ENCODE measurements around the gene ZC3HAV1L. TPM values are rescaled to one million over a fixed set of nuclear protein-coding genes. Genes with fewer than 3 reads are reported as not detected.

Gene ZC3HAV1L
- total and polyA plus RNA-seq, 3 donors from 2014 or later, result 2.5 to 22.6 (median 22.4) TPM

GRCh38 chr7:139054101-139054500 is 18.3 kb upstream of the ZC3HAV1L start:
- intact Hi-C loops (cut with DNase I; ENCODE audit: low total_unique reads), result no loop called here
- no peak overlapping the region for H3K27ac ChIP-seq
- no peaks in the 10 kb centered on the region for H3K36me3 ChIP-seq (ENCODE audit: low read depth, missing control alignments)
- no peak for DNase-seq
- no peak overlapping the region for H3K4me3 ChIP-seq
- WGBS, 2 donors, result 56 to 86% methylated on average over 2 of the region's 2 CpGs
- no peak for TF ChIP-seq CTCF (IDR thresholded peaks at IDR 0.05)
- no peak for TF ChIP-seq POLR2A (IDR thresholded peaks at IDR 0.05)
- H3K9me3 ChIP-seq, result no peaks in the 10 kb centered on the region
- no peaks in the 10 kb centered on the region for H3K27me3 ChIP-seq
- no peaks in the 10 kb centered on the region for H3K4me1 ChIP-seq

GRCh38 chr7:139051655-139052054 is 15.8 kb upstream of the ZC3HAV1L start:
- DNase-seq, result no peak
- no peak overlapping the region for H3K4me3 ChIP-seq
- no peaks in the 10 kb centered on the region for H3K36me3 ChIP-seq (ENCODE audit: low read depth, missing control alignments)
- H3K4me1 ChIP-seq, result no peaks in the 10 kb centered on the region
- no peaks in the 10 kb centered on the region for H3K27me3 ChIP-seq
- intact Hi-C loops (cut with DNase I; ENCODE audit: low total_unique reads), result no loop called here
- no peak overlapping the region for H3K27ac ChIP-seq
- TF ChIP-seq CTCF (IDR thresholded peaks at IDR 0.05) (no peak), POLR2A (IDR thresholded peaks at IDR 0.05) (no peak)
- H3K9me3 ChIP-seq, result no peaks in the 10 kb centered on the region

- WGBS, 2 donors, result 100% methylated on average over 1 of the region's 1 CpG
- Histone ChIP-seq H3K4me1 (no peaks in the 10 kb centered on the region), H3K4me3 (no peak overlapping the region), H3K27me3 (no peaks in the 10 kb centered on the region), H3K27ac (no peak overlapping the region), H3K9me3 (no peaks in the 10 kb centered on the region), H3K36me3 (ENCODE audit: low read depth, missing control alignments) (no peaks in the 10 kb centered on the region)
- intact Hi-C loops (cut with DNase I; ENCODE audit: low total_unique reads), result no loop called here
- TF ChIP-seq CTCF (IDR thresholded peaks at IDR 0.05) (no peak), POLR2A (IDR thresholded peaks at IDR 0.05) (no peak)
- DNase-seq, result no peak
Observed at GRCh38 chr7:139049936-139050335, 14.1 kb upstream of the ZC3HAV1L start.

- intact Hi-C loops (cut with DNase I; ENCODE audit: low total_unique reads), result no loop called here
- no peaks in the 10 kb centered on the region for H3K9me3 ChIP-seq
- DNase-seq, result no peak
- no peak overlapping the region for H3K27ac ChIP-seq
- no peaks in the 10 kb centered on the region for H3K36me3 ChIP-seq (ENCODE audit: low read depth, missing control alignments)
- H3K4me3 ChIP-seq, result no peak overlapping the region
- no peak for TF ChIP-seq CTCF (IDR thresholded peaks at IDR 0.05)
- TF ChIP-seq POLR2A (IDR thresholded peaks at IDR 0.05), result no peak
- H3K27me3 ChIP-seq, result no peaks in the 10 kb centered on the region
- H3K4me1 ChIP-seq, result no peaks in the 10 kb centered on the region
- WGBS, 2 donors, result 72 to 86% methylated on average over 7 of the region's 7 CpGs
Observed at GRCh38 chr7:139049111-139049510, 13.3 kb upstream of the ZC3HAV1L start.

GRCh38 chr7:139047970-139048369 is 12.1 kb upstream of the ZC3HAV1L start:
- H3K36me3 ChIP-seq (ENCODE audit: low read depth, missing control alignments), result no peaks in the 10 kb centered on the region
- intact Hi-C loops (cut with DNase I; ENCODE audit: low total_unique reads), result no loop called here

More at GRCh38 chr7:139047970-139048369, 12.1 kb upstream of the ZC3HAV1L start:
- DNase-seq, result no peak
- Histone ChIP-seq H3K4me1 (no peaks in the 10 kb centered on the region), H3K27ac (no peak overlapping the region), H3K4me3 (no peak overlapping the region), H3K27me3 (no peaks in the 10 kb centered on the region), H3K9me3 (no peaks in the 10 kb centered on the region)
- TF ChIP-seq CTCF (IDR thresholded peaks at IDR 0.05) (no peak), POLR2A (IDR thresholded peaks at IDR 0.05) (no peak)
- 84 to 88% methylated on average over 3 of the region's 3 CpGs for WGBS, 2 donors

All from testis (tissue), 3 donors.